Smooth muscle cell (in vitro differentiated cells): ENCODE results near the gene VSTM2L. TPM values are rescaled to one million over a fixed set of nuclear protein-coding genes. Genes with fewer than 3 reads are reported as not detected.

Experiments
- DNase-seq: peaks from one replicate; lab custom pipeline; 2025; ENCODE audit not compliant: unreplicated experiment; lab: John Stamatoyannopoulos, UW
- H2AFZ ChIP-seq: fragments of 200-600 bp; sonication (generic); 2 replicates; pipeline ENCODE4 v1.6.0; 2016; ENCODE audit warnings: antibody characterized with exemption, low read depth, mild to moderate bottlenecking
- H3F3A ChIP-seq: fragments of 200-600 bp; sonication (generic); 2 replicates; pipeline ENCODE4 v1.6.0; 2017; ENCODE audit warnings: antibody characterized with exemption, low read depth
- H3K27ac ChIP-seq: fragments of 200-600 bp; sonication (generic); 2 replicates; pipeline ENCODE4 v1.5.1; 2016; ENCODE audit warnings: low read depth, mild to moderate bottlenecking
- H3K27me3 ChIP-seq: fragments of 200-600 bp; sonication (generic); 2 replicates; pipeline ENCODE4 v1.6.1; 2016; ENCODE audit warnings: low read depth, mild to moderate bottlenecking
- H3K36me3 ChIP-seq: fragments of 200-600 bp; sonication (generic); 2 replicates; pipeline ENCODE4 v1.5.1; 2016; ENCODE audit warnings: low read depth
- H3K4me1 ChIP-seq: fragments of 200-600 bp; sonication (generic); 2 replicates; pipeline ENCODE4 v1.5.1; 2016; ENCODE audit warnings: low read depth
- H3K4me2 ChIP-seq: fragments of 200-600 bp; sonication (generic); 2 replicates; pipeline ENCODE4 v1.6.0; 2016; ENCODE audit warnings: mild to moderate bottlenecking
- H3K4me3 ChIP-seq: fragments of 200-600 bp; sonication (generic); 2 replicates; pipeline ENCODE4 v1.5.1; 2016; ENCODE audit warnings: mild to moderate bottlenecking
- H3K79me2 ChIP-seq: fragments of 200-600 bp; sonication (generic); 2 replicates; pipeline ENCODE4 v1.6.0; 2016; ENCODE audit warnings: low read depth, mild to moderate bottlenecking
- H3K9ac ChIP-seq: fragments of 200-600 bp; sonication (generic); 2 replicates; pipeline ENCODE4 v1.6.0; 2016; ENCODE audit warnings: low read depth
- H3K9me3 ChIP-seq: fragments of 200-600 bp; sonication (generic); replicated peaks from 2 replicates; pipeline ENCODE4 v1.5.1; 2016; ENCODE audit warnings: low read depth
- H4K20me1 ChIP-seq: fragments of 200-600 bp; sonication (generic); 2 replicates; pipeline ENCODE4 v1.6.0; 2016; ENCODE audit warnings: low read depth
- CTCF ChIP-seq: fragments of 200-600 bp; sonication (generic); IDR thresholded peaks from 2 replicates; pipeline ENCODE4 v1.5.1; 2017; ENCODE audit warnings: borderline replicate concordance, mild to moderate bottlenecking, antibody characterized with exemption; ENCODE audit not compliant: insufficient read depth, poor library complexity, severe bottlenecking
- WGBS: methylation state at CpG from one replicate; pipeline ENCODE4 v1.1.7; 2016; ENCODE audit warnings: low lambda C conversion rate; 5-methylcytosine and 5-hydroxymethylcytosine counted together
- polyA plus RNA-seq: library from polyadenylated mRNA; unstranded; fragments of >200 nt; fragmentation: Nextera tagmentation; extraction: Ambion mirVana; gene quantifications from 2 replicates; pipeline ENCODE4 v1.2.1, GENCODE V29; 2016
- total RNA-seq: library from RNA; depleted of rRNA; stranded (reverse); fragments of >200 nt; gene quantifications from 2 replicates; pipeline ENCODE4 v1.2.3, GENCODE V29; 2014

The VSTM2L gene
- total and polyA plus RNA-seq, 2 experiments from 2014 or later, result 0.56 to 1.9 TPM

GRCh38 chr20:37870294-37870693 is 32.6 kb upstream of the VSTM2L start:
- no peak for DNase-seq
- no peak overlapping the region for H3K4me3 ChIP-seq
- no peaks in the 10 kb centered on the region for H3K9me3 ChIP-seq
- H3K27ac ChIP-seq, result no peak overlapping the region
- TF ChIP-seq CTCF, result no peak
- no peaks in the 10 kb centered on the region for H3K36me3 ChIP-seq
- H3K9ac ChIP-seq, result no peak overlapping the region
- H3K79me2 ChIP-seq, result no peaks in the 10 kb centered on the region
- 88% methylated on average over 11 of the region's 11 CpGs for WGBS
- H3F3A ChIP-seq, result no peaks in the 10 kb centered on the region
- H4K20me1 ChIP-seq, result no peaks in the 10 kb centered on the region
- H3K4me2 ChIP-seq, result no peak overlapping the region
- peaks cover 4% of the 10 kb centered on the region for H3K4me1 ChIP-seq
- H3K27me3 ChIP-seq, result no peaks in the 10 kb centered on the region
- H2AFZ ChIP-seq, result no peak overlapping the region

GRCh38 chr20:37871751-37872150 is 31.2 kb upstream of the VSTM2L start:
- H3K4me2 ChIP-seq, result no peak overlapping the region
- WGBS, result 98% methylated on average over 13 of the region's 13 CpGs
- H4K20me1 ChIP-seq, result no peaks in the 10 kb centered on the region
- H3K4me3 ChIP-seq, result no peak overlapping the region
- H3F3A ChIP-seq, result no peaks in the 10 kb centered on the region
- DNase-seq, result no peak
- H3K4me1 ChIP-seq, result peaks cover 4% of the 10 kb centered on the region
- no peaks in the 10 kb centered on the region for H3K9me3 ChIP-seq
- no peak overlapping the region for H3K27ac ChIP-seq
- H3K9ac ChIP-seq, result no peak overlapping the region
- no peaks in the 10 kb centered on the region for H3K36me3 ChIP-seq
- no peaks in the 10 kb centered on the region for H3K27me3 ChIP-seq
- no peak overlapping the region for H2AFZ ChIP-seq
- H3K79me2 ChIP-seq, result no peaks in the 10 kb centered on the region
- no peak for TF ChIP-seq CTCF

- H2AFZ ChIP-seq, result no peak overlapping the region
- no peaks in the 10 kb centered on the region for H3F3A ChIP-seq
- 91% methylated on average over 9 of the region's 9 CpGs for WGBS
- no peak overlapping the region for H3K9ac ChIP-seq
- TF ChIP-seq CTCF, result no peak
- no peaks in the 10 kb centered on the region for H3K79me2 ChIP-seq
- no peaks in the 10 kb centered on the region for H3K27me3 ChIP-seq
- no peaks in the 10 kb centered on the region for H4K20me1 ChIP-seq
- no peak for DNase-seq
- H3K4me2 ChIP-seq, result no peak overlapping the region
- no peaks in the 10 kb centered on the region for H3K9me3 ChIP-seq
- H3K36me3 ChIP-seq, result no peaks in the 10 kb centered on the region
- no peak overlapping the region for H3K27ac ChIP-seq
- H3K4me3 ChIP-seq, result no peak overlapping the region
- peaks cover 4% of the 10 kb centered on the region for H3K4me1 ChIP-seq
Measured at GRCh38 chr20:37872161-37872560, 30.8 kb upstream of the VSTM2L start.

- Histone ChIP-seq H3K27ac (no peak overlapping the region), H3K9ac (no peak overlapping the region), H3K36me3 (no peaks in the 10 kb centered on the region), H3K79me2 (no peaks in the 10 kb centered on the region), H4K20me1 (no peaks in the 10 kb centered on the region), H2AFZ (no peak overlapping the region), H3K27me3 (no peaks in the 10 kb centered on the region), H3K9me3 (no peaks in the 10 kb centered on the region), H3F3A (no peaks in the 10 kb centered on the region), H3K4me1 (peaks cover 4% of the 10 kb centered on the region), H3K4me3 (no peak overlapping the region), H3K4me2 (no peak overlapping the region)
- no peak for DNase-seq
- TF ChIP-seq CTCF, result no peak
- 97% methylated on average over 11 of the region's 11 CpGs for WGBS
Measured at GRCh38 chr20:37873884-37874283, 29.0 kb upstream of the VSTM2L start.
